H1 (cell line): Measurements from ENCODE around the gene GBGT1.

Experiments used
- CEBPB ChIP-seq: IDR thresholded peaks from 2 replicates; pipeline ENCODE4 v1.6.1; 2012; ENCODE audit warnings: low read depth, low read length
- CHD2 ChIP-seq: IDR thresholded peaks from 2 replicates; pipeline ENCODE4 v1.6.1; 2012; ENCODE audit warnings: low read length, improper control_type of control experiment
- CTCF ChIP-seq, 3 experiments: IDR thresholded peaks; 1 replicate in 2 of 3; 2 replicates in 1 of 3; pipeline versions ENCODE4 v1.5.1 to v1.6.1; 2011; ENCODE audit warnings: low read length in 3 of 3, mild to moderate bottlenecking in 3 of 3, inconsistent platforms in 2 of 3, low read depth in 1 of 3, moderate library complexity in 1 of 3; ENCODE audit not compliant: insufficient read depth in 1 of 3; ENCODE audit errors: control extremely low read depth in 1 of 3
- JUND ChIP-seq: IDR thresholded peaks from 2 replicates; pipeline ENCODE4 v1.6.1; 2011; ENCODE audit warnings: mild to moderate bottlenecking, improper control_type of control experiment, low read length
- NRF1 ChIP-seq: IDR thresholded peaks from 2 replicates; pipeline ENCODE4 v1.6.1; 2011; ENCODE audit warnings: mild to moderate bottlenecking, low read depth, low read length, improper control_type of control experiment
- POLR2AphosphoS5 ChIP-seq: IDR thresholded peaks from 2 replicates; pipeline ENCODE4 v1.6.1; 2011; ENCODE audit warnings: low read depth, low read length
- SUZ12 ChIP-seq: fragments of 200-600 bp; sonication (generic); IDR thresholded peaks from 2 replicates; pipeline ENCODE4 v1.6.1; 2012; ENCODE audit warnings: mild to moderate bottlenecking, inconsistent platforms, low read length, moderate library complexity, mixed read lengths

GRCh38 chr9:133134388-133135145 is 29.1 kb downstream of the GBGT1 start:
- TF ChIP-seq NRF1 (no peak), SUZ12 (no peak), CTCF (IDR thresholded peaks at IDR 0.05; ENCODE audit: control extremely low read depth in 1 of 3, insufficient read depth in 1 of 3, low read depth in 1 of 3, low read length in 3 of 3) (no peak), CEBPB (no peak), CHD2 (no peak), POLR2AphosphoS5 (no peak), JUND (no peak)
